Measurements from ENCODE around the gene EMC10. TPM values are rescaled to one million over a fixed set of nuclear protein-coding genes. Genes with fewer than 3 reads are reported as not detected.

The EMC10 gene
- total and polyA plus RNA-seq, 2 donors (not counting 3 experiments of a cell fraction or from before 2014, with no cell fraction given), result 106 to 111 TPM

GRCh38 chr19:50498219-50499056 lies 22.1 kb downstream of the EMC10 start:
- no peaks in the 10 kb centered on the region for H3K9me1 ChIP-seq (replicated peaks; ENCODE audit: control insufficient read depth, extremely low read depth, insufficient read depth, low read length)
- BruUV-seq (replicated peaks), result no TSS peak
- H3K36me3 ChIP-seq (ENCODE audit: control insufficient read depth in 2 of 2, extremely low read depth in 1 of 2, insufficient read depth in 2 of 2, low read length in 2 of 2), result no peaks in the 10 kb centered on the region
- no peak overlapping the region for H2AFZ ChIP-seq (ENCODE audit: low read depth, low read length)
- no peak overlapping the region for H3K4me3 ChIP-seq (replicated peaks in 1 of 3; ENCODE audit: insufficient read depth in 1 of 3, low read depth in 1 of 3, low read length in 3 of 3)
- H4K20me1 ChIP-seq (replicated peaks; ENCODE audit: control insufficient read depth, extremely low read depth, insufficient read depth, low read length), result no peaks in the 10 kb centered on the region
- POLR2A ChIA-PET, result no interaction called here
- dilution Hi-C loops (cut with MboI; ENCODE audit: extremely low pct_ligation_motif_present, low sequenced_read_pairs), result no loop called here
- no peaks in the 10 kb centered on the region for H3K27me3 ChIP-seq (ENCODE audit: control insufficient read depth in 2 of 2, insufficient read depth in 2 of 2, low read length in 2 of 2)
- no peaks in the 10 kb centered on the region for H3K79me2 ChIP-seq (ENCODE audit: control insufficient read depth, insufficient read depth, low read length)
- DNase-seq (ENCODE audit: low read depth, low spot score) (no peak), FAIRE-seq (no peak)
- intact Hi-C loops (cut with micrococcal nuclease), result no loop called here
- H3K9me3 ChIP-seq (replicated peaks; ENCODE audit: control insufficient read depth, insufficient read depth, low read length), result no peaks in the 10 kb centered on the region
- CTCF ChIA-PET, result no interaction called here
- no peak overlapping the region for H3K9ac ChIP-seq (replicated peaks; ENCODE audit: extremely low read depth, insufficient read depth, low read length)
- H3K27ac ChIP-seq (ENCODE audit: insufficient read depth, low read depth, low read length), result no peak overlapping the region
- no peak overlapping the region for H3K4me2 ChIP-seq (ENCODE audit: insufficient read depth, low read length)
- no peaks in the 10 kb centered on the region for H3K4me1 ChIP-seq (ENCODE audit: control insufficient read depth, extremely low read depth, insufficient read depth, low read length)
- TF ChIP-seq MYC (IDR thresholded peaks at IDR 0.05; ENCODE audit: low read depth, low read length) (no peak), JUN (IDR thresholded peaks at IDR 0.05; ENCODE audit: borderline replicate concordance, insufficient read depth, insufficient read length, low read depth) (no peak), GATA2 (IDR thresholded peaks at IDR 0.05; ENCODE audit: insufficient read depth, insufficient read length, low read depth, low read length) (no peak), MAX (IDR thresholded peaks at IDR 0.05; ENCODE audit: insufficient read depth, insufficient read length) (no peak), POLR2AphosphoS5 (IDR thresholded peaks at IDR 0.05; ENCODE audit: insufficient read depth, low read depth, low read length) (no peak), POLR2A (IDR thresholded peaks at IDR 0.05; ENCODE audit: low read depth, low read length) (no peak), CTCF (IDR thresholded peaks at IDR 0.05; ENCODE audit: extremely low read depth in 1 of 2, insufficient read depth in 1 of 2, low read depth in 1 of 2, low read length in 2 of 2) (no peak), FOS (IDR thresholded peaks at IDR 0.05; ENCODE audit: borderline replicate concordance, insufficient read depth, low read length) (no peak), EZH2 (IDR thresholded peaks at IDR 0.05; ENCODE audit: borderline replicate concordance, low read depth, low read length, severe bottlenecking) (no peak)
